Measurements from ENCODE around the gene EID3.
"Not testable (repeated sequence)": the region's sequence is repeated elsewhere in the genome, so short reads cannot be mapped to it uniquely, and the experiment has no call there.

Gene EID3

GRCh38 chr12:104313568-104314241 is 10.2 kb downstream of the EID3 start:
- DNase-seq: no peak

- no peak for DNase-seq
These were observed 10.7 kb downstream of the EID3 start for GRCh38 chr12:104314242-104314614.

GRCh38 chr12:104315326-104316224 is 12.0 kb downstream of the EID3 start:
- no peak for DNase-seq

GRCh38 chr12:104316936-104317335 is 13.4 kb downstream of the EID3 start:
- no peak for DNase-seq

GRCh38 chr12:104317538-104318210 is 14.1 kb downstream of the EID3 start:
- DNase-seq: no peak

GRCh38 chr12:104319028-104319427 is 15.5 kb downstream of the EID3 start:
- no peak for DNase-seq

GRCh38 chr12:104319918-104320626 is 16.5 kb downstream of the EID3 start:
- DNase-seq: no peak

GRCh38 chr12:104320627-104321024 is 17.1 kb downstream of the EID3 start:
- DNase-seq: no peak

GRCh38 chr12:104321949-104322348 is 18.4 kb downstream of the EID3 start:
- no peak for DNase-seq

GRCh38 chr12:104322533-104322932 is 19.0 kb downstream of the EID3 start:
- DNase-seq: not testable (repeated sequence)

GRCh38 chr12:104323899-104324298 is 20.4 kb downstream of the EID3 start:
- no peak for DNase-seq

- DNase-seq: not testable (repeated sequence)
These were observed 24.7 kb downstream of the EID3 start for GRCh38 chr12:104328278-104328677.

- no peak for DNase-seq
These were observed 25.3 kb downstream of the EID3 start for GRCh38 chr12:104328790-104329189.

GRCh38 chr12:104329707-104330532 is 26.4 kb downstream of the EID3 start:
- no peak for DNase-seq

- no peak for DNase-seq
These were observed 27.8 kb downstream of the EID3 start for GRCh38 chr12:104331376-104331775.

- not testable (repeated sequence) for DNase-seq
These were observed 28.7 kb downstream of the EID3 start for GRCh38 chr12:104332273-104332672.

- no peak for DNase-seq
These were observed 30.2 kb downstream of the EID3 start for GRCh38 chr12:104333692-104334255.

GRCh38 chr12:104334581-104334980 is 31.0 kb downstream of the EID3 start:
- DNase-seq: no peak

GRCh38 chr12:104336115-104336514 is 32.6 kb downstream of the EID3 start:
- DNase-seq: no peak

- no peak for DNase-seq
These were observed 33.6 kb downstream of the EID3 start for GRCh38 chr12:104337030-104337558.

- DNase-seq: no peak
These were observed 36.1 kb downstream of the EID3 start for GRCh38 chr12:104339663-104340062.
